ENCODE results near the gene QTRT2.

QTRT2 gene

GRCh38 chr3:114079761-114080160 is 23.2 kb downstream of the QTRT2 start:
- no peak for DNase-seq

DNA sequence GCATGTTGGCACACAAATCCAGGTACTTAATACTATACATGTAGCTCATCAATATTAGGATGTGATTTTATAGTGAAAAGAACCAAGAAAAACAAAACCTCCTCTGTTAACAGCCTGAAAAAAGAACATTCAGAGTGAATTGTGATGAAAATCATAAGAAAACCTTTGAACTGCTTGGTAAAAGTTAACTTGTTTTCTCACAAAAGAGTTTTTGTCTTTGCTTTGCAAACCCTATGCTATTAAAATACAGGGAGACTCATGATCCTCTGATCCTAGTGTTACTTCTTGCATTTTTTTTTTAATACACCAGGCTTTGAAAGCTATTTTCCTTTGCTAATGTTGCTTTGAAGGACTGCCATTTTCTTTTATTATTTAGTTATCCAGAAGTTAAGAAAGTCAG is 23.7 kb downstream of the QTRT2 start:
- DNase-seq: no peak

DNA sequence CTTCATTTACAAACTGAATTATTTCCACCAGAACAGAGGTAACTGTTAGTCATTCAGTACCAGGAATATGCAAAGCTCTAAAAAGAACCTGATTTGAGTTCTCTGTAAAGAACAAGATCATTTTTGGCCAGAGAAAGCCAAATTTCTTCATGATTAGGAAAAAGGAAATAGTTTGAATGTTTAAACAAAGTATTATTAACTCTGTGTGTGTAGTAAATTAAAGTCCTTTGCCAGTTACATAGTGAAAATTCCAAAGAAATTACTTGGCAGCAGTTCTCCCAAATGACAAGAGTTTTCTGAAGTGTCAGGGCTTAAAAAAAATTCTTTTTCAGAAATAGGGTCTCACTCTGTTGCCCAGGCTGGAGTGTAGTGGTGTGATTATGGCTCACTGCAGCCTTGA is 24.5 kb downstream of the QTRT2 start:
- DNase-seq: no peak

- DNase-seq: no peak
Measured at GRCh38 chr3:114083112-114083511, 26.6 kb downstream of the QTRT2 start.

DNA sequence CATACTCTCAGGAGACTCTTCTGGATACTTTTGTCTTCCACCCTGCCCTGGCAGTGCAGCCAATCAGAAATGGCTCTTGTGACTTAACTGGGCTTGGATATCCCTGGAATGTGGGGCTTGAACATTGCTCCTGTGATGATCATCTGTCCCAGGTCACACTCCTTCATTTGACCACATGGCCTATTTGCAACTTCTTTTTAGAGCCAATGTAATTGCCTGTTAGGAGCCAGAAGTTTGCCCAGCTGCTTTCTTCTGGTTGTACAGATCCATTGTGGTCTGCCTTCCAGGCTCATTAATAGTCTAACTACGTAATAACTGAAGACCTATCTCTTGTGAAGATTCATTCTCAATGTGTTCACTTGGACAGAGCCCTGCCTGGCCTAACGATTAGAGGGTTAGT is 29.8 kb downstream of the QTRT2 start:
- DNase-seq: no peak

- DNase-seq: no peak
Measured at GRCh38 chr3:114089675-114090074, 33.1 kb downstream of the QTRT2 start.

DNA sequence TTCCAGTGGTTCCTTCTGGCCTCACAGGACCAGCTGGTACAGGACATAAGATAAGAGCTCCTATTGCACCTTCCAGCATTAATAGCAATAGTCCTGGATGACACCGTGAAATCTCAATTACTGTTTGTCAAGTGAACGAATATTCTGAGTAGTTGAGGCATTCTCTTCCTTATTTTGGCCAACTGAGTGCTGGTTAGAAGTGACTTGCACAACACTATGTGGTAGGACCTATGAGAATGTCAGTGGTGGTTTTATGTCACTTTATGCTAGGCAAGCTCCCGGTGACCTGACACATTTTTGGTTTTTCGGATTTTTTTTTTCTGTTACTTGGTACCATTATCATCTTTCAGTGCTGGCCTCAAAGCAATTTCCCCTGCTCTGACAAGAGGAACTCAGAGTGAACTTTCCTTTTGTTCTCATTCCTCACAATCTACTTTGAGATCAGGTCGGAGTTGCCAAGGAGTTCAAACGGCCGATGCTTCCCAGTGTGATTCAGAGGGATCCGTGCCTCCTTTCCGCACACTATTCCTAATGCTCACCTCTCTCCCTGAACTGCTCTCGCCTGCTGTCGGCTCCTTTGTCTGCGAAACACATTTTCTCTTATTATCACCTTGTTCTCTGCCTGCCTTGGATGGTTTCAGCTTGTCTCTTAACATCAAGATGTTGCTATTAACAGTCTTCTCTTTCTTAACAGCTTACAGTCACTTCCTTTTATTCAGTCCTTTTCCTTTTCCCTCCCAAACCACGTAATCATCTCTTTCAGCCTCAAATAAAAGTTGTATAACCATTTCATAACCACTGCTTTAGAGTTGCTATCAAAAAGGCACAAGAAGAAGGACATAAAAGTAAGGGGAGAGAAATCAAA is 35.8 kb downstream of the QTRT2 start:
- DNase-seq: no peak

DNA sequence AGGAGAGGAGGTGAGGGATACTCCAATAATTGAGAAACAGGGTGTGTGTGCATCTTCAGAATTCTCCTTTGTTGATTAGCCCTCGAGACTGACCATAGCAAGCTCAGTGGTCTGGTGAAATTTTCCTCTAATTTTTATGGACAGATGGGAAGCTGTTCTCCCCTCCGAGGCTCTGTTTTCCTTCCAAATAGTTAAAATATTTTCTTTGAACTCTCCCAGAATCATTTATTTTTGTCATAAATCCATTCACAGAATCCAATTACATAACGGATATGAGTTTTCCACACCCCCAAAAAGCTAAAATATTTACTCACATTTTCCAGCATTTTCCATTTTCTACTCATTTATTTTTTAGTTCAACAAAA is 36.5 kb downstream of the QTRT2 start:
- DNase-seq: no peak

DNA sequence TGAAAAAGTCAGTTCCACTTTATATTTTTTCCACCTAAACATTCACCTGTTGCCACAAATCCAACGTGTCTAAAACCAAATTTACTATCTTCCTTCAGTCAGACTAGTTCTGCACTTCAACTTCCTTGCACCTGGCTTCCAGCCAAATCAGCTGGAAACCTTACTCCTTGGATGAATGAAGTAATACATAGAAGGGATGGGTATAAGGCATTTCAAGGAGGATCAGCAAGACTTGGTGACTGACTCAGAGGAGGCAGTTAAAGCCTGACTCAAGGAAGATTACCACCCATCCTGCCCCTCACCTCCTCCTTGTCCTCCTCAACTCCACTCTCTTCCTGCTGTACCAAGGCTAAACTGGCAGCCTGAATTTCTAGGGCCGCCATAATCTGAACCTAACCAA is 37.1 kb downstream of the QTRT2 start:
- peak; percentile 90 for DNase-seq

DNA sequence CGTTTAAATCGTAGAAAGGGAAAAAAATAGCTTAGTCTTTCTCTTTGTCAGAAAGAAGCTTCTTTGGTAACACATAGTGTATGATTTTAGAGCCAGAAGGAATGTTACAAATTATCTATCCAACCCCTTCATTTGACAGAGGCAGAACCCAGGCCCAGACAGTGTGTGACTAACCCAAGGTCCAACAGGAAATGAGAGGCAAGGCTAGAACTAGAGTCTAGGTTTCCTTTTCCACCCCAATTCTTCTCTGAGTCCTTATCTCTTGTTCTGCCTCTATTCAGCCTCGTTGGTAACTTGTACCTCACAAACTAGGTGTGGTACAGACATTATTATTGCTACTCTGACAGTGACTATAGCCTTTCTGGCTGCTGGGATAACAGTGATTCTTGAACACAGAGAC is 39.3 kb downstream of the QTRT2 start:
- no peak for DNase-seq

DNA sequence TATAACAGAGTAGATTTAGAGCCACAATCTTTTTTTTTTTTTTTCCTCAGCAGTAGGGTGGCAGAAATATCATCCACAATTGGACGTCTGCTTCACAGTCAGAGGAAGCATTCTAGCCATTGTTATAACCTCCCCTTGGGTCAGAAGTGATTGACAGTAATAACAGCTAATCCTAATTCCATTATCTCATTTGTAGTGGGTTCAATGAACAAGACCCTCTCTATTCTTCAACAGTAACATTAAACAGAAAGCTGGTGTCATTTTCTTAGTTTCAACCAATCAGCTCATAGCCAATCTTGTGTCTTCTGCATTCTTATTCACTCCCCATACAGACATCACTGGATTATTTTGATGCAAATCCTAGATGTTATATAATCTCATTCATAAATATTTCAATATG is 44.6 kb downstream of the QTRT2 start:
- DNase-seq: no peak

DNA sequence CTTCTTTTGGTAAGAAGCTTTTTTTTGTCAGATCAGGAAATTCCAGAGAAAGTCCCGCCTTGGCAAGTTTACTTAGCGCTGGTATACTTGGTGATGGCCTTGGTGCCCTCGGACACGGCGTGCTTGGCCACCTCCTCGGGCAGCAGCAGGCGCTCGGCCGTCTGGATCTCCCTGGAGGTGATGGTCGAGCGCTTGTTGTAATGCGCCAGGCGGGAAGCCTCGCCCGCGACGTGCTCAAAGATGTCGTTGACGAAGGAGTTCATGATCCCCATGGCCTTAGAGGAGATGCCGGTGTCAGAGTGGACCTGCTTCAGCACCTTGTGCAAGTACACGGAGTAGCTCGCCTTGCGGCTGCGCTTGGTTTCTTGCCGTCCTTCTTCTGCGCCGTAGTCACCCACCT is 46.6 kb downstream of the QTRT2 start:
- DNase-seq: no peak

DNA sequence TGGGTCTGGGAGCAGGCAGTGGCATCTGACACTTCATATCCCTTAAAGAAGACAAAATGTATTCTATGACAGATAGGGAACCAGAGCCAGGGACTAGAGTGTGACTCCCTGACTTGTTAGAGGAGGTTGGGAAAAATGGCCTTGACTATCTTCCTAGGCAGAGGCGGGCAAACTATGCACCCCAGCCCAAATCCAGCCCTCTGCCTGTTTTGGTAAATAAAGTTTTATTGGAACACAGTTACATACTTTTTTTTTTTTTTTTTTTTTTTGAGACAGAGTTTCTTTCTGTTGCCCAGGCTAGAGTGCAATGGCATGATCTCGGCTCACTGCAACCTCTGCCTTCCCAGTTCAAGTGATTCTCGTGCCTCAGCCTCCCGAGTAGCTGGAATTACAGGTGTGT is 47.3 kb downstream of the QTRT2 start:
- DNase-seq: no peak

- no peak for DNase-seq
Measured at GRCh38 chr3:114104414-114104813, 47.9 kb downstream of the QTRT2 start.

DNA sequence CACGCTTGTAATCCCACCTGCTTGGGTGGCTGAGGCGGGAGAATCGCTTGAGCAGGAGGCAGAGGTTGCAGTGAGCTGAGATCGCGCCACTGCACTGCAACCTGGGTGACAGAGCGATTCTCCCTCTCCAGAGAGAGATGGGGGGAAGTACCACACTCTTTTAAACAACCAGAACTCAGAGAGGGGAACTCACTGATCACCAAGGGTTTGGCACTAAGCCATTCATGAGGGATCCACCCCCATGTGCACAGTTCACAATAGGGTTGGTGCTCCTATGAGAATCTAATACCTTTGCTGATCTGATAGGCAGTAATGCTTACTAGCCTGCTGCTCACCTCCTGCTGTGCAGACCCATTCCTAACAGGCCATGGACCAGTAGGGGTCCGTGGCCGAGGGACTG is 51.6 kb downstream of the QTRT2 start:
- no peak for DNase-seq

GRCh38 chr3:114110439-114110838 is 53.9 kb downstream of the QTRT2 start:
- no peak for DNase-seq

DNA sequence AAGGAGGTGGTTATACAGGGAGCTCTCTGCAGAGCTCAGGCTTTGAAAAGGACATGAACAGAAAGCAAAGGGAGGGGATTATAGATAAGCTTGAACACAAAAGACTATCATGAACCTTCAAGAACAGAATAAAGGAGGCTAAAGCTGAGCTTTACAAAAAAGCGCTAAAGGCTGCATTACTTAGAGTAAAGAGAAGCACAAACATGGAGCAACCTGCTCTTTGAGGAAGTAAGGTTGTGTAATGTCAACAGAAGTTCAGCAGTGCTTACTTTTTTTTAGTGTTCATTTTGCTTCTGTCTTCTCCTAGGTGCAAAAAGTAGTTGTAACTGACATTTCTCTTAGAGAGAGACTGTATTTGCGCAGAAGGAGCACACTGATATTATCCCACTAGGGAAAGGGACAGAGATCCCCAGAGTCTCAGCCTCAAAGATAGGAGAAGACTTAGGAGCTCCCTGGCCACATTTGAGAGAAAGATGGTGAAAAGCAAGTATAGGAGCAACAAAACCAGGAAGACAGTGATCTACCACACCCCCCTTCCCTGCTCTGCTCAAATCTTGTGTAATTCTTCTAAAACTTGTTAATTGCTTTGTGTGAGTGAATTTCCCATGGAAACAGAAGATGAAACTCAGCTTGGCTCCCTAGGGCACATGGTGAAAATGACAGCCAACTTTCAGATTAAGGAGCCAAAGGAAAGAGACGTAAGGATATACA is 54.7 kb downstream of the QTRT2 start:
- DNase-seq: no peak

GRCh38 chr3:114112696-114113095 is 56.2 kb downstream of the QTRT2 start:
- no peak for DNase-seq

DNA sequence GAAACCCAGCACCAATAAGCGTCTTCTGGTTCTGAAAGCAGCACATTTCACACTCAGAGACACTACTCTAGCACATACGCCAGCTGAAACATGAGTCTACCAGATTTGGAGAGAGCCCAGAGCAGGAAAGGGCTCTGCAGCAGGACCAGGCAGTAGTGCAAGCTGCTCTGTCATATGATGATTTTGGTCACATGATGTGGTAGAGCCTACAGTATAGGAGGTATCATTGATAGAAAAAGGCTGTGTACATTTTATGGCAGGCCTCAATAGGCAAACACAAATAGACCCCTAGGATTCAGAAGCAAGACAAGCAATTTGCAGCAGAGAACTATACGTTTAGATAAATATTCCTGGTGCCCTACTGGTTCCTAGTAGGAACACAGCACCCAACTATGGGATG is 58.2 kb downstream of the QTRT2 start:
- DNase-seq: no peak

GRCh38 chr3:114115143-114115542 is 58.6 kb downstream of the QTRT2 start:
- no peak for DNase-seq

- no peak for DNase-seq
Measured at GRCh38 chr3:114119776-114120175, 63.2 kb downstream of the QTRT2 start.

DNA sequence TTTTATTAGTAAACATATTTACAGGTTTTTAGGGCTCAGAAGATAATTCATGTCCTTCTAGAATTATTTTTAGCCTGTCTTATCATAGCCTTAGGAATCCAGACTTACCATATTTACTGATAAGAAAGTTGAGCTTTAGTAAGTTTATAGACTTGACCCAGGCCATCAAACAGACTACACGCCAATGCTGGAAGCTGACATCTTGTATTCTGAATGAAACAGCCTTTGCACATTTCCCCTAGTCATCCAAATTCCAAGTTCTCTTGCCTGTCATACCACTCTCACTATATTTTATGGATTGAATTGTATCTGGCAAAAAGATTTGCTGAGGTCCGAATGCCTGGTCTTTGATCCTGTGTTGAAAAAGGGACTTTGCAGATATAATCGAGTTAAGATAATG is 63.7 kb downstream of the QTRT2 start:
- DNase-seq: no peak

GRCh38 chr3:114122027-114122709 is 65.6 kb downstream of the QTRT2 start:
- DNase-seq: peak; percentile 52

GRCh38 chr3:114126461-114126860 is 69.9 kb downstream of the QTRT2 start:
- DNase-seq: no peak
